NOMO-1 (cell line): ENCODE measurements around the gene SPECC1.
"Not testable (repeated sequence)": the region's sequence is repeated elsewhere in the genome, so short reads cannot be mapped to it uniquely, and the experiment has no call there.

ENCODE experiments used
- DNase-seq, 2 experiments: peaks; one replicate each; lab custom pipeline; 2025; ENCODE audit not compliant: unreplicated experiment in 2 of 2; lab: John Stamatoyannopoulos, UW

Gene SPECC1

GRCh38 chr17:20159406-20160069 is 150.4 kb downstream of the SPECC1 start:
- no peak for DNase-seq

- not testable (repeated sequence) for DNase-seq
Observed at GRCh38 chr17:20165516-20165915, 156.4 kb downstream of the SPECC1 start.

GRCh38 chr17:20170085-20170484 is 160.9 kb downstream of the SPECC1 start:
- no peak for DNase-seq

- DNase-seq: no peak
Observed at GRCh38 chr17:20171741-20172365, 162.7 kb downstream of the SPECC1 start.

- no peak for DNase-seq
Observed at GRCh38 chr17:20172376-20172775, 163.2 kb downstream of the SPECC1 start.

- no peak for DNase-seq
Observed at GRCh38 chr17:20173091-20173490, 163.9 kb downstream of the SPECC1 start.

- DNase-seq: no peak
Observed at GRCh38 chr17:20174588-20175265, 165.6 kb downstream of the SPECC1 start.

GRCh38 chr17:20179041-20179440 is 169.9 kb downstream of the SPECC1 start:
- DNase-seq: no peak

GRCh38 chr17:20180661-20181060 is 171.5 kb downstream of the SPECC1 start:
- DNase-seq: no peak

GRCh38 chr17:20184181-20184580 is 175.0 kb downstream of the SPECC1 start:
- no peak for DNase-seq

GRCh38 chr17:20184977-20185619 is 175.9 kb downstream of the SPECC1 start:
- peak; percentile 82 to 84 for DNase-seq

GRCh38 chr17:20187049-20187448 is 177.9 kb downstream of the SPECC1 start:
- DNase-seq: no peak

GRCh38 chr17:20189302-20189701 is 180.1 kb downstream of the SPECC1 start:
- no peak for DNase-seq

- DNase-seq: no peak
Observed at GRCh38 chr17:20189979-20190378, 180.8 kb downstream of the SPECC1 start.

GRCh38 chr17:20190605-20191004 is 181.4 kb downstream of the SPECC1 start:
- no peak for DNase-seq

- DNase-seq: no peak
Observed at GRCh38 chr17:20191056-20191455, 181.9 kb downstream of the SPECC1 start.

GRCh38 chr17:20196286-20196685 is 187.1 kb downstream of the SPECC1 start:
- DNase-seq: not testable (repeated sequence)

GRCh38 chr17:20197272-20197926 is 188.2 kb downstream of the SPECC1 start:
- DNase-seq: no peak

- no peak for DNase-seq
Observed at GRCh38 chr17:20200016-20200795, 191.0 kb downstream of the SPECC1 start.

- DNase-seq: no peak
Observed at GRCh38 chr17:20200865-20201458, 191.8 kb downstream of the SPECC1 start.
